HepG2 (cell line): ENCODE data around the gene TEKT5. TPM values are rescaled to one million over a fixed set of nuclear protein-coding genes. Genes with fewer than 3 reads are reported as not detected.

Experiments
- ARID5B ChIP-seq: IDR thresholded peaks from 2 replicates; pipeline ENCODE4 v1.4.0; 2020; ENCODE audit warnings: mild to moderate bottlenecking, missing genetic modification reagents
- ATAD3A ChIP-seq: sonication (generic); formaldehyde crosslinking; IDR thresholded peaks from 2 replicates; pipeline ENCODE4 v1.4.0; 2020; ENCODE audit warnings: missing genetic modification reagents
- ATF7-NPFF ChIP-seq: sonication (generic); formaldehyde crosslinking; IDR thresholded peaks from 2 replicates; pipeline ENCODE4 v1.8.1; 2023; ENCODE audit warnings: mild to moderate bottlenecking, low read depth, missing genetic modification reagents, moderate library complexity
- CBX1 ChIP-seq: IDR thresholded peaks from one replicate; pipeline ENCODE4 v1.6.1; 2016; ENCODE audit warnings: antibody characterized with exemption, low read depth
- CHD4 ChIP-seq: fragments of 200-600 bp; sonication (generic); IDR thresholded peaks from 2 replicates; pipeline ENCODE4 v1.7.0; 2017; ENCODE audit warnings: mild to moderate bottlenecking, low read length, borderline replicate concordance
- CREB1 ChIP-seq, 2 experiments: fragments of 450-650 bp in 1 of 2; IDR thresholded peaks; 2 replicates each; pipeline ENCODE4 v1.6.1; 2016 to 2017; ENCODE audit warnings: control low read depth in 1 of 2, mild to moderate bottlenecking in 1 of 2, missing compliant biosample characterization in 1 of 2, missing genetic modification characterization in 1 of 2
- ELF3 ChIP-seq: IDR thresholded peaks from 2 replicates; pipeline ENCODE4 v1.6.1; 2016; ENCODE audit warnings: missing genetic modification reagents, missing compliant biosample characterization
- FOSL2 ChIP-seq: sonication (generic); formaldehyde crosslinking; IDR thresholded peaks from 2 replicates; pipeline ENCODE4 v1.4.0; 2020; ENCODE audit warnings: missing genetic modification reagents
- MXD1 ChIP-seq: sonication (generic); formaldehyde crosslinking; IDR thresholded peaks from 2 replicates; pipeline ENCODE4 v1.4.0; 2020; ENCODE audit warnings: mild to moderate bottlenecking, missing genetic modification reagents
- REPIN1 ChIP-seq: sonication (generic); formaldehyde crosslinking; IDR thresholded peaks from 2 replicates; pipeline ENCODE4 v1.8.0; 2022; ENCODE audit warnings: missing genetic modification reagents, low read depth, mild to moderate bottlenecking, borderline replicate concordance
- SP1 ChIP-seq, 2 experiments: fragments of 450-650 bp in 1 of 2; sonication (generic) in 1 of 2; formaldehyde crosslinking in 1 of 2; IDR thresholded peaks; 2 replicates each; pipeline versions ENCODE4 v1.4.0 to v1.6.1; 2016 to 2020; ENCODE audit warnings: missing genetic modification reagents in 1 of 2
- SP4 ChIP-seq: sonication (generic); formaldehyde crosslinking; IDR thresholded peaks from 2 replicates; pipeline ENCODE4 v1.8.1; 2023; ENCODE audit warnings: mild to moderate bottlenecking, missing genetic modification reagents
- ZBED4 ChIP-seq: sonication (generic); formaldehyde crosslinking; IDR thresholded peaks from 2 replicates; pipeline ENCODE4 v1.4.0; 2020; ENCODE audit warnings: missing genetic modification reagents, borderline replicate concordance
- ZNF138 ChIP-seq: sonication (generic); formaldehyde crosslinking; IDR thresholded peaks from 2 replicates; pipeline ENCODE4 v1.5.0; 2020; ENCODE audit warnings: mild to moderate bottlenecking, low read depth, missing genetic modification reagents
- ZNF263 ChIP-seq: sonication (generic); formaldehyde crosslinking; IDR thresholded peaks from 2 replicates; pipeline ENCODE4 v1.4.0; 2020; ENCODE audit warnings: missing genetic modification reagents
- ZNF790 ChIP-seq: sonication (generic); formaldehyde crosslinking; IDR thresholded peaks from 2 replicates; pipeline ENCODE4 v1.8.0; 2022; ENCODE audit warnings: missing genetic modification reagents, mild to moderate bottlenecking, borderline replicate concordance
- ZSCAN29 ChIP-seq: sonication (generic); formaldehyde crosslinking; conservative IDR thresholded peaks from 2 replicates; pipeline ENCODE4 v1.4.0; 2020; ENCODE audit warnings: mild to moderate bottlenecking, missing genetic modification reagents
- polyA plus RNA-seq, 8 experiments: library from polyadenylated mRNA; depleted of rRNA in 3 of 8; stranded (reverse) in 7 of 8; unstranded in 1 of 8; fragments of >200 nt; fragmentation: Illumina TruSeq in 4 of 8; extraction: Trizol in 4 of 8; gene quantifications; 2 replicates each; pipeline versions ENCODE4 v1.2.1 to v1.2.3, GENCODE V29; 2011 to 2016; ENCODE audit warnings: low read depth in 4 of 8, missing spikeins in 1 of 8, mixed read lengths in 1 of 8; ENCODE audit not compliant: insufficient read depth in 1 of 8
- total RNA-seq, 5 experiments: library from RNA; depleted of rRNA; stranded (reverse); fragments of >200 nt; fragmentation: Illumina TruSeq; extraction: Trizol; gene quantifications; 2 replicates each; pipeline ENCODE4 v1.2.3, GENCODE V29; 2016; ENCODE audit warnings: low read depth in 1 of 5

Gene TEKT5
- total and polyA plus RNA-seq, 2 of the 13 experiments (the other 11 are each of a cell fraction or from before 2014, with no cell fraction given), result 0.16 TPM; not detected in 1

GRCh38 chr16:10616756-10617640, 77.7 kb downstream of the TEKT5 start (continued):
- TF ChIP-seq ZNF263 (CRISPR knock-in tag) (peak; percentile 80), MXD1 (CRISPR knock-in tag) (peak; percentile 54), CREB1 (IDR thresholded peaks at IDR 0.05) (no peak), CREB1 (CRISPR knock-in tag; IDR thresholded peaks at IDR 0.05) (no peak), SP1 (IDR thresholded peaks at IDR 0.05) (no peak), SP1 (CRISPR knock-in tag; IDR thresholded peaks at IDR 0.05) (peak; percentile 72), ATAD3A (CRISPR knock-in tag) (0 out of 2 replicates have a peak, but pooled peaks have one; percentile 14), ELF3 (CRISPR knock-in tag) (peak; percentile 89; the same call in 1 of the 2 replicates), ZNF138 (peak; percentile 34; the same call in 1 of the 2 replicates), SP4 (CRISPR knock-in tag) (peak; percentile 83; the same call in 1 of the 2 replicates), ZNF790 (no peak), ZSCAN29 (CRISPR knock-in tag) (peak; percentile 97), CHD4 (peak; percentile 20; the same call in 1 of the 2 replicates), CBX1 (peak; percentile 17), ARID5B (peak; percentile 86), FOSL2 (CRISPR knock-in tag) (peak; percentile 49; the same call in 1 of the 2 replicates), REPIN1 (CRISPR knock-in tag) (peak; percentile 69; the same call in 1 of the 2 replicates), ATF7-NPFF (0 out of 2 replicates have a peak, but pooled peaks have one; percentile 55), ZBED4 (CRISPR knock-in tag) (peak; percentile 70; the same call in 1 of the 2 replicates)
